ENCODE measurements around the gene ATP6V1B1.

ATP6V1B1 gene

GRCh38 chr2:70944111-70944690 lies 8.5 kb downstream of the ATP6V1B1 start:
- DNase-seq (ENCODE audit: low spot score) = peak; percentile 44

DNA sequence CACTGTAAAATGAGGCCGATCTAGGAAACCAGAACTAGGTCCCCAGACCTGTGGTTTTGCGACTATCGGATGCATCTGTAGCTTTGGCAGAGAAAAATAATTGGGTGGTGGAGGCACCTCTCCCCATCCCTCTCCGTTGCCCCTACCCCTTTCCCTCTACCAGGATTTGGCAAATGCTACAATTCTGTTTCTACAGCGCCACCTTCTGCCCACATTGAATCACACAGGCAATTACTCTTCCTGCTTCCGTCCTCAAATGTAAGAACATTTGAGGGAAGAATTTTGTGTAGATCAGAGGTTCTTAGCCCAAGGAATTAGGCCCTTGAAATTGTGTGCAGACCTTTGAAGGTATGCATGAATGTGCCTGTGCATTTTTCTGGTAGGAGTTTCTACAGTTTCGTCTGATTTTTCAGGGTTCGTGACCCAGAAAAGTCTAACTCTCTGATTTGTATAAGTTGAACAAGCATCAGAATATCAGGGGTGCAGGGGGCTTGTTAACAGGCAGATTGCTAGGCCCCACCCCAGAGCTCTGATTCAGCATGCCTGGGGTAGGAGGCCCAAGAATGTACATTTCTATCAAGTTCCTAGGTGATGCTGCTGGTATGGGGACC lies 11.2 kb downstream of the ATP6V1B1 start:
- DNase-seq (ENCODE audit: low spot score) = peak; percentile 73

DNA sequence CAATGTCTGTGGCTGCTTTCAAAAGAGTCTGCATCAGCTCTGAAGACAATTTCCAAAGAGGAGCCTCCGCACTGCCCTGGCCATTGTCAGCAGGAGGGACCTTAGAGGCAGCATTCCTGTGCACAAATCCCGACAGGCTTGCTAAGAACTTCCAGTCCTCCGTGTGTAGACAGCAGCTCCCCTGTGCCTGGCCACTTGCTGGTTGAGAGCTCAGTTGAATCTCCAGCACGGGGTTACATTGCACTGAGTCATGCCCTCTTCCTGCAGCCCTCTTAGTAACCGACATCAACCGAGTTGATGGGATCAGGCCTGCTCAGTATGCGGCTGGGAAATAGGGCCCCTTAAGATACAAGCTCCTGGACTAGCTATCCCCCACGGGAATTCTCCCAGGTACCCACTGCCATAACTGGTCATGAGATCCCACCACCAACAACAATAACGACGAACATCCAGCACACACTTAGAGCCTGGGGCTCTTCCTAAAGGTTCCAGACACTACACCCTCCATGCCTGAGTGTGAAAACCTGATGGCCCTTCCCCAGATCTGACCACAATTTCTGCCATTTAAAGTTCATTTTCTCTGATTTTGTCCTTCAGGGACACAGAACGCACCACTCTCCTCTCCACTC lies 12.0 kb downstream of the ATP6V1B1 start:
- DNase-seq (ENCODE audit: low spot score) = peak; percentile 46

DNA sequence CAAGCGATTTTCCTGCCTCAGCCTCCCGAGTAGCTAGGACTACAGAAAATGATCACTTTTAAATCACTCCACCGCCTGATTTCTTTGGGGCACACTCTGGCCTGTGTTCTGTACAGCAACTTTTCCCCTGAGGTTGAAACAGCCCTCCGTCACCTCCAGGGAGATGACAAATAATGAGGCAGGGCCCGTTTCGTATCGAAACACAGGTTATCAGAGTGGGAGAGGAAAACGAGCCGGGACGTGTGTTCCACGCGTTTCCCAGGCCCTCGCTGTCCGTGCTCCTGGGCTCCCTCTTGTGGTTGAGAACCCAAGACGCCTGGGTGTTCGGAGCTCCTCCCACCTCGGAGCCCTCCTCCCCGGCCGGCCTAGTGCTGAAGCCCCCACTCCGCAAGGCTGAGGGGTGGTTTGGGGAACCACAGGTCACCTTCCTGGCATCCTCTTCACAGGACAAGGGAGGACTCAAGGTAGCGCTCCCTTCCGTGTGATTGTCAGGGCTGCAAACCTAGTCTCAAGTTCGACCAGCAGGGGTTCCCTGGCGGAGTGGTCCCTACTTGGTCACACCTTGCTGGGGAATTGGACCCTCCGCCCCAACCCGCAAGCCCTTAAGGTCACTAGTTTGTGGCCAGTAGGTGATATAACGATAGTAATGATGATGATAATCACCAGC lies 12.8 kb downstream of the ATP6V1B1 start:
- DNase-seq (ENCODE audit: low spot score) = peak; percentile 87

GRCh38 chr2:70949086-70949485 lies 13.4 kb downstream of the ATP6V1B1 start:
- DNase-seq (ENCODE audit: low spot score) = no peak

GRCh38 chr2:70954886-70955285 lies 19.2 kb downstream of the ATP6V1B1 start:
- DNase-seq (ENCODE audit: low spot score) = no peak

DNA sequence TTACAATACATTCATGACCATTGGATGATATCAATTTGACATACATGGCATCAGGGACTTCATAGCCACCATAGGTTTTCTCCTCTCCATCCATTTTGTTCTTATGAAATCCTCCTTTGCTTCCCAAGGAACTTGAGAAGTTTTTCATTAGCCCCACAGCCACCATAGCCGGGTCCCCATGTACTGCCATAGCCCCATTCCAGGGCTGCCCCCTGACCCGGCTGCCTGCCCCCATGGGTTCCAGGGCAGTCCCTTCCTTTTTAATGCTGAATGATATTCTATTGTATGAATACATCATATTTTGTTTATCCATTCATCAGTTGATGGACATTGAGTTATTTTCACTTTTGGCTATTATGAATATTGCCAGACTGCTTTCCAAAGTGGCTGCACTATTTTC lies 20.4 kb downstream of the ATP6V1B1 start:
- no peak for DNase-seq (ENCODE audit: low spot score)

- no peak for DNase-seq (ENCODE audit: low spot score)
These were observed 22.1 kb downstream of the ATP6V1B1 start for GRCh38 chr2:70957798-70958197.

DNA sequence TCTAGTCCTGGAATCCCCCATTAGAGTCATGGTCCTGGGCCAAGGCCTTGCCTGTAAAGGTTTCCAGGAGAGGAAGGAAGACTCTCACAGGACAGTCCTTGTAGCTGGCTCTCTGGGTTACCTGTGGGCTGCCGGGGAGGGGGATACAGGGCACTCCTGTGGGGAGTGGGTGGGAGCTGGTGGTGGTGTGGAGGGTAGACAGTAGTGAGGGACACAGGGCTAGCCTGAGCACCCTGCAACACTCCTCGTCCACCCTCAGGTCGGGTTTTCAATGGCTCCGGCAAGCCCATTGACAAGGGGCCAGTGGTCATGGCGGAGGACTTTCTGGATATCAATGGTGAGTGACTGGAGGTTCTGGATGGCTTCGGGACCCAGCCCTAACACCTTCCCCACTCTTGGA lies 23.1 kb downstream of the ATP6V1B1 start:
- no peak for DNase-seq (ENCODE audit: low spot score)

- peak; percentile 38 for DNase-seq (ENCODE audit: low spot score)
These were observed 23.6 kb downstream of the ATP6V1B1 start for GRCh38 chr2:70959271-70959761.

DNA sequence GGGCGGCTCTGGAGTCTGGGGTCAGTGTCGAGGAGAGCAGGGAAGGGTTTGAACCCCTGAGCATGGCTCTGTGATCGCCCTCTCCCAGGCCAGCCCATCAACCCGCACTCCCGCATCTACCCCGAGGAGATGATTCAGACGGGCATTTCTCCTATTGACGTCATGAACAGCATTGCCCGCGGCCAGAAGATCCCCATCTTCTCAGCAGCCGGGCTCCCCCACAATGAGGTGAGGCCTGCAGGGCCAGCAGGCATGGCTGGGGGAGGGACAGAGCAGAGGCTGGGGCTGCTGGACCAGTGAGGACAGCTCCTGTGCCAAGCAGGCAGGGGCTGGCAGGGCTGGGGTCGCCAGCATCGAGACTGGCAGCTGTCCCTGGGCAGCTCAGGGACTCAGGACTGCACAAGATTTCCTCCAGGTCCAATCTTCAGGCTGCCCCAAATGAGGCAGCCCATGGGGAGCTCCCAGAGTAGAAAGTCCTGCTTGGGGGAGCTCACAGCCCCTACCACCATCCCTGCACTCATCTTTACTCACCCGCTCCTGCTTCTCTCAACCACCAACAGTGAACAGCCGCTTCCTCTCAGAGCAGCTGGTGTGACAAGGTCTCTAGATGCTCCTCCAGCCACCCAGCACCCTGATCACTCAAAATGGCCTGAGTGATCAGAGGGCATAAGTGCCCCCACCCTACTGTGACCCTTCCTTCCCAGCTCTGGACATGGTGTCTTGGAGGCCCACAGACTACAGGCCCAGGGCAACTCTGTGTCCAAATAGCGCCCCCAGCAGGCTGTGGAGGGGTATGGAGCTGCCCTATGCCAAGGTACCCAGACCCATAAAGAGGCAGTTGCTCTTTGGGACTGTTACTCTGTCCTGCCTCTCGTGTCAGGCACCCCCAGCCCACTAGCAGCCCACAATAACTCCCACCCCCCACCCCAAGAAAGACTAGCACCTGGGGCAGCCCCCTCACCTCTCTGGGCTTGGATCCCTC lies 24.4 kb downstream of the ATP6V1B1 start:
- peak; percentile 45 for DNase-seq (ENCODE audit: low spot score)

DNA sequence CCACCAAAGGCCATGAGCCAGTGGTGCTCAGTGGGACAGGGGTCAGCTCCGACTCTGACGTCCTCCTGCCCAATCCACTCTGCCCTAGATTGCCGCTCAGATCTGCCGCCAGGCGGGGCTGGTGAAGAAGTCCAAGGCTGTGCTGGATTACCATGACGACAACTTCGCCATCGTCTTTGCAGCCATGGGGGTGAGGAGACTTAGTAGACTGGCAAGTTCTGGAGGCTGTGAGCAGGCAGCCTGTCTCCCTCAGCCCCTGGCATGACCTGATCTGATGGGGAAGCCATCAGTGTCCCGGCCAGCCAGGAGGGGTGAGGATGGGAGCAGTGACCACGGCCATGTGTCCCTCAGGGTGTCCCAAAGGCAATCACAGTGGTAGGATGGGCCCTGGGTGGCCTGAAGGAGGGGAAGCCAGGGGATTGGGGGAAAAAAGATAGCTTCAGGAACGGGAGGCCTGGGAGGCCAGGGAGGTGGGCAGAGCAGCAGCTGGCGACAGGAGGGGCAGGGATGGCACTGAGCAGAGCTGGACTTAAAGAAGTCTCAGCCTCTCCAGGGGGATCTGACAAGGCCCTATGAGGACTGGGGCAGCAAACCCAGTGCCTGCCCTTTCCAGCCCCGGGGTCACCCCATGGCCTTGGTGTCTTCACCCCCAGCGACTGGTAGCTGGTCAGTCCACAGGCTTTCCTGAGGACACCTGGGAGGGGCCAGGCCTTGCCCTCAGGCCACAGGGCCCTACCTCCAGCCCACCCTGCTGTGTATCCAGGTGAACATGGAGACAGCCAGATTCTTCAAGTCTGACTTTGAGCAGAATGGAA lies 25.3 kb downstream of the ATP6V1B1 start:
- peak; percentile 42 for DNase-seq (ENCODE audit: low spot score)

DNA sequence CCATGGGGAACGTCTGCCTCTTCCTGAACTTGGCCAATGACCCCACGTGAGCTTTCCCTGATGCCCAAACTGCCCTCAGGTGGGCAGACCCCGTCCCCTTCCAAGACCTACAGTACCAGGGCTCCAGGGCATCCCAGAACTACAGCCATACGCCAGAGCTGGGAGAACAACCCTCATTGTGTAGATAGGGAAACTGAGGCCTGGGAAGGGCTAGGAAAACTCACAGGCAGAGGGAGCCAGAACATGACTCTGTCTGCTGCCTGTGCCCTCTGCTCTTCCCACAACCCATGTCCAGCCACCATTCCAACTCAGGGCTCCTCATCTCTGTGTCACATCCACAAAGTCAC lies 25.9 kb downstream of the ATP6V1B1 start:
- no peak for DNase-seq (ENCODE audit: low spot score)

DNA sequence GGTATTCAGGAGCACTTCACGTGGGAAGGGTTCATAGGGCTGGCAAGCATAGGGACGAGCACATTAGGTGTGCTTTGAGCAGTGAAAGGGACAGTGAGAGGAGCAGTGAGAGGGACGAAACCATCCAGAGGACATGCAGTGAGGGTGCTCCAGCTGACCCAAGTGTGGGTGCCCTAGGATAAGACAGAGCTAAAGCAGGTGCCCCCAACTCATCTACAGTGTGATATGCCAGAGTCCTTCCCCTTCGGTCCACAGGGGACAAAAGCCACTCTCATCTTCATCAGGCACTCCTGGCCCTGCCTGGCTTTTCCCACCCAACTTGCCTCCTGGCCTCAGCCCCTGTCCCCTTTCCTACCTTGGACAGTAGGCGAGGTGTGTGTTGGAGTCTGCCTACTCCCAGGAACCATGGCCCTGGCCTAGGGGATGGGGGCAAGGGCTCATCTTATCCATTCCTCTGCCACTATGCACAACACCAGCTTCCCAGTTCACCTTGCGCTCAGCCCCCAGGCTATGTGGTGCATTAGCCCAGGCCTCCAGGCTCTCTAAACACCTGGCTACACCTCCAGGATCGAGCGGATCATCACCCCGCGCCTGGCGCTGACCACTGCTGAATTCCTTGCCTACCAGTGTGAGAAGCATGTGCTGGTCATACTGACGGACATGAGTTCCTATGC lies 26.6 kb downstream of the ATP6V1B1 start:
- peak; percentile 47 for DNase-seq (ENCODE audit: low spot score)

DNA sequence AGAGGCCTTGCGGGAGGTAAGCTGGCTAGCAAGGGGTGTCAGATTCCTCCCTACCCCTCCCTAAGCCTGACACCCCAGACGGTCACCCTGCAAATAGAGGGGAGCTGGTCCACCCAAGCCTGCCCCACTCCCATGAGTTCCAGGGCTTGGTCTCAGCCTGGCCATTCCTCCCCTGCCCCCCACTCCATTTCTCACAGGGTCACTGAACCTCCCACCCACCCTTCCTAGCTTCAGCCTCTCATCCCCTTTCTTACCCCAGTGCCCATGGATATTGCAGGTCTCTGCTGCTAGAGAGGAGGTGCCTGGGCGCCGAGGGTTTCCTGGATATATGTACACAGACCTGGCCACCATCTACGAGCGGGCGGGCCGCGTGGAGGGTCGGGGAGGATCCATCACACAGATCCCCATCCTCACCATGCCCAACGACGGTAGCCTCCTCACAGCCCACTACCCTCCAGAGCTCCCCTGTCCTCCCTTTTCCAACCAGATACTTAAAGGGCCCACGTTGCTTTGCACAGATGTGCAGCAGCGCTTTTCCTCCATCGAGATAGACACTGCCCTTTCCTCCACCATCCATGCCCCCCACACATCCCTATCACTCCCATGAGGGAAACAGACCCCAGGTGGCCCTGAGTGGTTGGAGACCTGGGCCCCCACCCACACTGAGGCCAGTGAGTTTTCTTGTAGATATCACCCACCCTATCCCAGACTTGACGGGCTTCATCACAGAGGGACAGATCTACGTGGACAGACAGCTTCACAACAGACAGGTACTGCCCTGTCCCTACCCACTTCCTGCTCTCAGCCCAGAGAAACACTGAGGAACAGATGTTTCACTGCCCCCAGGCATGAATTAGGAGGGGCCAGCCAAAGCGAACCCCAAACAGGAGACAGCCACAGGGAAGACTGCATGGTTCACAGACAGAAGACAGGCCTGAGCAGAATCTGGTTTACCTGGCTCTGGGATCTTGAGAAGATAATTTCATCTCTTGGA lies 27.5 kb downstream of the ATP6V1B1 start:
- DNase-seq (ENCODE audit: low spot score) = peak; percentile 31

DNA sequence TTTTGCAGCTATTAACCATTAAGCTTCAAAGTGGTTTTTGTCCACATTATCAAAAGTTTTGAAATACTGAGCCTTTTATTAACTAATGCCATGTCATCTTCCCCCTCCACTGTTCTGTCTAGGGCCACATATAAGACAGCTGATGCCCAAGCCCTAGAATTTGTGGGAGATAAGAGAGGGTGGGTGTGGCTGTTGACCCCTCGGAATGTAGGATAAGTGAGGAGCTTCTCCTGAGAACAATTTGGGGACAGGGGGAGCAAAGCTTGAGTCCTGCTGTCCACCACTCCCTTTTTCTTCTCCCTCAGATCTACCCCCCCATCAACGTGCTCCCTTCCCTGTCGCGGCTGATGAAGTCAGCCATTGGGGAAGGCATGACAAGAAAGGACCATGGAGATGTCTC lies 28.4 kb downstream of the ATP6V1B1 start:
- no peak for DNase-seq (ENCODE audit: low spot score)

GRCh38 chr2:70964596-70965386 lies 29.1 kb downstream of the ATP6V1B1 start:
- peak; percentile 84 for DNase-seq (ENCODE audit: low spot score)

GRCh38 chr2:70965506-70965905 lies 29.8 kb downstream of the ATP6V1B1 start:
- DNase-seq (ENCODE audit: low spot score) = peak; percentile 36

All from ecto neural progenitor cell (in vitro differentiated cells).